Measurements from ENCODE around the gene GJD2.

The GJD2 gene

GRCh38 chr15:34724481-34724880 lies 30.3 kb downstream of the GJD2 start:
- DNase-seq (ENCODE audit: low read depth in 2 of 2): no peak

- no peak for DNase-seq (ENCODE audit: low read depth in 2 of 2)
Measured at GRCh38 chr15:34722439-34722836, 32.4 kb downstream of the GJD2 start.

GRCh38 chr15:34721802-34722438 lies 32.9 kb downstream of the GJD2 start:
- DNase-seq (ENCODE audit: low read depth in 2 of 2): no peak

GRCh38 chr15:34721157-34721801 lies 33.5 kb downstream of the GJD2 start:
- no peak for DNase-seq (ENCODE audit: low read depth in 2 of 2)

- DNase-seq (ENCODE audit: low read depth in 2 of 2): no peak
Measured at GRCh38 chr15:34719695-34720094, 35.1 kb downstream of the GJD2 start.

GRCh38 chr15:34718681-34719665 lies 35.8 kb downstream of the GJD2 start:
- no peak for DNase-seq (ENCODE audit: low read depth in 2 of 2)

- DNase-seq (ENCODE audit: low read depth in 2 of 2): no peak
Measured at GRCh38 chr15:34717729-34718128, 37.1 kb downstream of the GJD2 start.

- DNase-seq (ENCODE audit: low read depth in 2 of 2): no peak
Measured at GRCh38 chr15:34716111-34716510, 38.7 kb downstream of the GJD2 start.

GRCh38 chr15:34714476-34715121 lies 40.2 kb downstream of the GJD2 start:
- DNase-seq (ENCODE audit: low read depth in 2 of 2): no peak

GRCh38 chr15:34713635-34714034 lies 41.2 kb downstream of the GJD2 start:
- DNase-seq (ENCODE audit: low read depth in 2 of 2): no peak

- DNase-seq (ENCODE audit: low read depth in 2 of 2): no peak
Measured at GRCh38 chr15:34709866-34710265, 44.9 kb downstream of the GJD2 start.

GRCh38 chr15:34708422-34708821 lies 46.4 kb downstream of the GJD2 start:
- no peak for DNase-seq (ENCODE audit: low read depth in 2 of 2)

GRCh38 chr15:34701536-34701935 lies 53.3 kb downstream of the GJD2 start:
- DNase-seq (ENCODE audit: low read depth in 2 of 2): no peak

Measured in stimulated activated CD4-positive, alpha-beta T cell treated with anti-CD3 and anti-CD28 coated beads, Interleukin-1b, Interleukin-23, amount 100 ng/mL, for 1 hour (primary cell).